Measurements from ENCODE around the gene FBXO17. TPM values are rescaled to one million over a fixed set of nuclear protein-coding genes. Genes with fewer than 3 reads are reported as not detected.
A peak's percentile ranks its signal among the peaks of the same experiment; 100 is the strongest.

Gene FBXO17
- total and polyA plus RNA-seq, 12 donors, result 1.00 to 3.2 (median 2.2) TPM

- ATAC-seq (peak; percentile 87 to 95 (median 90)), DNase-seq (peak; percentile 91 to 93)
- Histone ChIP-seq H3K4me1 (peaks cover 9 to 45% (median 30%) of the 10 kb centered on the region in 9 donors), H3K27ac (peak within 1 kb of the TSS; percentile 74 to 94 (median 88)), H3K36me3 (peaks cover 0 to 34% (median 5%) of the 10 kb centered on the region in 9 donors), H3K9me3 (peaks cover 0 to 7% (median 0%) of the 10 kb centered on the region in 11 donors), H3K4me3 (peak within 1 kb of the TSS; percentile 64 to 93 (median 74)), H3K27me3 (no peaks in the 10 kb centered on the region)
- intact Hi-C loops (cut with DNase I), result loop anchor here in 7 of 10 donors (1.0 to 10.0 kb wide), 14 partner anchors 81 to 535 kb away; partner anchors contain the start of genes FAM98C (in 4 of the 7), ACTN4 (in 2 of the 7), EIF3K (in 1 of the 7) and HNRNPL (in 1 of the 7)
- WGBS, 2 donors, result 3 to 4% methylated on average over 49 of the region's 49 CpGs
- TF ChIP-seq CTCF (IDR thresholded peaks at IDR 0.05), result peak; percentile 99 to 100 (median 100)
These were observed 45.4 kb downstream of the FBXO17 start, which contains the start of gene SARS2 for GRCh38 chr19:38929929-38930775. TSS of gene SARS2 (minus strand) at chr19:38930763. CDS start at chr19:38930736, 27 bp downstream.

- no peaks in the 10 kb centered on the region for H3K27me3 ChIP-seq
- DNase-seq, result no peak
- intact Hi-C loops (cut with DNase I), result loop anchor here in 3 of 10 donors (10.0 kb wide), 5 partner anchors 194 to 534 kb away; partner anchors contain the start of gene ACTN4 (in 1 of the 3)
- no peaks in the 10 kb centered on the region for H3K9me3 ChIP-seq
- no peak overlapping the region for H3K4me3 ChIP-seq
- TF ChIP-seq CTCF (IDR thresholded peaks at IDR 0.05), result no peak
- H3K27ac ChIP-seq, result peak overlapping the region in 8 of 10 donors; percentile 3 to 67 (median 40)
- peaks cover 0 to 42% (median 17%) of the 10 kb centered on the region in 9 donors for H3K36me3 ChIP-seq
- ATAC-seq, result no peak
- H3K4me1 ChIP-seq, result peaks cover 9 to 37% (median 29%) of the 10 kb centered on the region in 9 donors
- WGBS, 2 donors, result 64 to 81% methylated on average over 4 of the region's 4 CpGs
These were observed 47.0 kb downstream of the FBXO17 start for GRCh38 chr19:38928391-38929001.

GRCh38 chr19:38924388-38924787 lies 51.2 kb downstream of the FBXO17 start:
- DNase-seq (no peak), ATAC-seq (no peak)
- Histone ChIP-seq H3K4me1 (peaks cover 0 to 10% (median 5%) of the 10 kb centered on the region in 9 donors), H3K4me3 (no peak overlapping the region), H3K9me3 (no peaks in the 10 kb centered on the region), H3K27me3 (no peaks in the 10 kb centered on the region), H3K27ac (peak overlapping the region in 1 of 10 donors; percentile 18), H3K36me3 (peaks cover 0 to 46% (median 17%) of the 10 kb centered on the region in 9 donors)
- WGBS, 2 donors, result 96 to 97% methylated on average over 7 of the region's 7 CpGs
- intact Hi-C loops (cut with DNase I), result loop anchor here in 3 of 10 donors (10.0 kb wide), 5 partner anchors 190 to 530 kb away; partner anchors contain the start of gene ACTN4 (in 1 of the 3)
- no peak for TF ChIP-seq CTCF (IDR thresholded peaks at IDR 0.05)

- no peak for TF ChIP-seq CTCF (IDR thresholded peaks at IDR 0.05)
- no peak overlapping the region for H3K4me3 ChIP-seq
- no peaks in the 10 kb centered on the region for H3K9me3 ChIP-seq
- intact Hi-C loops (cut with DNase I), result loop anchor here in 3 of 10 donors (10.0 kb wide), 5 partner anchors 188 to 528 kb away; partner anchors contain the start of gene ACTN4 (in 1 of the 3)
- ATAC-seq (no peak), DNase-seq (no peak)
- peaks cover 0 to 46% (median 17%) of the 10 kb centered on the region in 9 donors for H3K36me3 ChIP-seq
- 89 to 92% methylated on average over 5 of the region's 5 CpGs for WGBS, 2 donors
- no peaks in the 10 kb centered on the region for H3K4me1 ChIP-seq
- H3K27ac ChIP-seq, result no peak overlapping the region
- no peaks in the 10 kb centered on the region for H3K27me3 ChIP-seq
These were observed 53.1 kb downstream of the FBXO17 start for GRCh38 chr19:38922482-38922881.

Measured in heart right ventricle (tissue), 16 donors.